Neural progenitor cell (in vitro differentiated cells): ENCODE measurements around the gene H19. TPM values are rescaled to one million over a fixed set of nuclear protein-coding genes. Genes with fewer than 3 reads are reported as not detected.

Experiments
- DNase-seq: peaks from one replicate; pipeline ENCODE4 v3.0.0-alpha.2; 2016; ENCODE audit warnings: low spot score
- H2AFZ ChIP-seq: fragments of 200-600 bp; sonication (generic); replicated peaks from 2 replicates; pipeline ENCODE4 v1.6.1; 2016; ENCODE audit warnings: antibody characterized with exemption
- H3F3A ChIP-seq: fragments of 200-600 bp; sonication (generic); 2 replicates; pipeline ENCODE4 v1.6.1; 2016; ENCODE audit warnings: antibody characterized with exemption, low read depth
- H3K27ac ChIP-seq: fragments of 200-600 bp; sonication (generic); 2 replicates; pipeline ENCODE4 v1.5.1; 2016; ENCODE audit warnings: mild to moderate bottlenecking
- H3K27me3 ChIP-seq: fragments of 200-600 bp; sonication (generic); 2 replicates; pipeline ENCODE4 v1.6.1; 2016; ENCODE audit warnings: mild to moderate bottlenecking, moderate library complexity
- H3K36me3 ChIP-seq: fragments of 200-600 bp; sonication (generic); 2 replicates; pipeline ENCODE4 v1.5.1; 2016
- H3K4me1 ChIP-seq: fragments of 200-600 bp; sonication (generic); 2 replicates; pipeline ENCODE4 v1.6.1; 2016; ENCODE audit warnings: mixed run types
- H3K4me2 ChIP-seq: fragments of 200-600 bp; sonication (generic); 2 replicates; pipeline ENCODE4 v1.6.1; 2016
- H3K4me3 ChIP-seq: fragments of 200-600 bp; sonication (generic); 2 replicates; pipeline ENCODE4 v1.5.1; 2016
- H3K79me2 ChIP-seq: fragments of 200-600 bp; sonication (generic); 2 replicates; pipeline ENCODE4 v1.6.1; 2016; ENCODE audit warnings: low read depth
- H3K9ac ChIP-seq: fragments of 200-600 bp; sonication (generic); 2 replicates; pipeline ENCODE4 v1.6.1; 2016
- H3K9me3 ChIP-seq: fragments of 200-600 bp; sonication (generic); 2 replicates; pipeline ENCODE4 v1.5.1; 2016; ENCODE audit warnings: low read depth
- H4K20me1 ChIP-seq: fragments of 200-600 bp; sonication (generic); 2 replicates; pipeline ENCODE4 v1.6.1; 2016; ENCODE audit warnings: low read depth
- H3K27ac Mint-ChIP-seq: 3 replicates; pipeline ENCODE4 v1.8.0; 2021; ENCODE audit warnings: mixed read lengths
- H3K27me3 Mint-ChIP-seq: 2 replicates; pipeline ENCODE4 v1.8.0; 2022; ENCODE audit warnings: low read depth, mild to moderate bottlenecking, inconsistent platforms, moderate library complexity, mixed read lengths; ENCODE audit not compliant: insufficient read depth
- H3K36me3 Mint-ChIP-seq: 3 replicates; pipeline ENCODE4 v1.8.0; 2021; ENCODE audit warnings: mixed read lengths
- H3K4me1 Mint-ChIP-seq: 3 replicates; pipeline ENCODE4 v1.8.0; 2021; ENCODE audit warnings: mixed read lengths
- H3K4me3 Mint-ChIP-seq: 3 replicates; pipeline ENCODE4 v1.8.0; 2021; ENCODE audit warnings: mild to moderate bottlenecking, moderate library complexity, mixed read lengths
- H3K9me3 Mint-ChIP-seq: 3 replicates; pipeline ENCODE4 v1.8.0; 2020; ENCODE audit warnings: mixed read lengths
- CTCF ChIP-seq: fragments of 200-600 bp; sonication (generic); IDR thresholded peaks from 2 replicates; pipeline ENCODE4 v1.5.1; 2017; ENCODE audit warnings: antibody characterized with exemption, mild to moderate bottlenecking
- EZH2 ChIP-seq: fragments of 200-600 bp; sonication (generic); IDR thresholded peaks from 2 replicates; pipeline ENCODE4 v1.6.1; 2017; ENCODE audit warnings: antibody characterized with exemption, mild to moderate bottlenecking, moderate library complexity
- EZH2phosphoT487 ChIP-seq: fragments of 200-600 bp; sonication (generic); IDR thresholded peaks from 2 replicates; pipeline ENCODE4 v1.6.1; 2017; ENCODE audit warnings: antibody characterized with exemption
- total RNA-seq: library from RNA; depleted of rRNA; stranded (reverse); fragments of >200 nt; gene quantifications from 2 replicates; pipeline ENCODE4 v1.2.3, GENCODE V29; 2015; ENCODE audit warnings: low replicate concordance

H19 gene
- total RNA-seq, 1 donor from 2014 or later, result not detected

- no peak for TF ChIP-seq EZH2
- no peak for TF ChIP-seq EZH2phosphoT487
- TF ChIP-seq CTCF, result no peak
- Histone ChIP-seq H3K27me3 (peaks cover 16% of the 10 kb centered on the region), H3K4me1 (no peaks in the 10 kb centered on the region), H3K27ac (no peak overlapping the region), H3F3A (no peaks in the 10 kb centered on the region), H3K36me3 (no peaks in the 10 kb centered on the region), H3K4me2 (no peak overlapping the region), H2AFZ (no peak overlapping the region), H3K9me3 (no peaks in the 10 kb centered on the region), H3K4me3 (no peak overlapping the region), H3K79me2 (no peaks in the 10 kb centered on the region), H3K9ac (no peak overlapping the region), H4K20me1 (no peaks in the 10 kb centered on the region)
- no peak overlapping the region for H3K4me3 Mint-ChIP-seq
- H3K27ac Mint-ChIP-seq, result no peak overlapping the region
- H3K4me1 Mint-ChIP-seq, result no peaks in the 10 kb centered on the region
- H3K36me3 Mint-ChIP-seq, result no peaks in the 10 kb centered on the region
- no peaks in the 10 kb centered on the region for H3K9me3 Mint-ChIP-seq
- no peak for DNase-seq
- no peaks in the 10 kb centered on the region for H3K27me3 Mint-ChIP-seq
Observed at GRCh38 chr11:2039198-2039759, 41.6 kb upstream of the H19 start.

GRCh38 chr11:2036863-2037486 is 39.3 kb upstream of the H19 start:
- H3K36me3 ChIP-seq, result no peaks in the 10 kb centered on the region
- no peak overlapping the region for H3K9ac ChIP-seq
- Mint-ChIP-seq H3K27ac (no peak overlapping the region), H3K4me1 (no peaks in the 10 kb centered on the region), H3K9me3 (no peaks in the 10 kb centered on the region), H3K4me3 (no peak overlapping the region), H3K36me3 (no peaks in the 10 kb centered on the region), H3K27me3 (no peaks in the 10 kb centered on the region)
- no peaks in the 10 kb centered on the region for H4K20me1 ChIP-seq
- H3K4me2 ChIP-seq, result no peak overlapping the region
- H3K4me1 ChIP-seq, result no peaks in the 10 kb centered on the region
- H3K4me3 ChIP-seq, result no peak overlapping the region
- H2AFZ ChIP-seq, result no peak overlapping the region
- no peak for DNase-seq
- H3K27ac ChIP-seq, result no peak overlapping the region
- H3K9me3 ChIP-seq, result no peaks in the 10 kb centered on the region
- no peaks in the 10 kb centered on the region for H3K79me2 ChIP-seq
- H3F3A ChIP-seq, result no peaks in the 10 kb centered on the region
- peaks cover 2% of the 10 kb centered on the region for H3K27me3 ChIP-seq
- TF ChIP-seq EZH2, result no peak
- TF ChIP-seq EZH2phosphoT487, result no peak
- TF ChIP-seq CTCF, result no peak

GRCh38 chr11:2035382-2035781 is 37.7 kb upstream of the H19 start:
- Histone ChIP-seq H3K4me3 (no peak overlapping the region), H3K27ac (no peak overlapping the region), H3K4me1 (no peaks in the 10 kb centered on the region), H3F3A (no peaks in the 10 kb centered on the region), H4K20me1 (no peaks in the 10 kb centered on the region), H2AFZ (no peak overlapping the region), H3K79me2 (no peaks in the 10 kb centered on the region), H3K36me3 (no peaks in the 10 kb centered on the region), H3K9me3 (no peaks in the 10 kb centered on the region), H3K9ac (no peak overlapping the region), H3K27me3 (no peaks in the 10 kb centered on the region), H3K4me2 (no peak overlapping the region)
- H3K27ac Mint-ChIP-seq, result no peak overlapping the region
- no peaks in the 10 kb centered on the region for H3K4me1 Mint-ChIP-seq
- no peaks in the 10 kb centered on the region for H3K9me3 Mint-ChIP-seq
- H3K36me3 Mint-ChIP-seq, result no peaks in the 10 kb centered on the region
- H3K27me3 Mint-ChIP-seq, result no peaks in the 10 kb centered on the region
- no peak overlapping the region for H3K4me3 Mint-ChIP-seq
- TF ChIP-seq EZH2, result no peak
- no peak for TF ChIP-seq CTCF
- no peak for TF ChIP-seq EZH2phosphoT487
- DNase-seq, result no peak
